A673 (cell line): ENCODE results near the gene UBE3B.

Source experiments
- EZH2 ChIP-seq: fragments of 200-600 bp; sonication (generic); IDR thresholded peaks from 2 replicates; pipeline ENCODE4 v1.6.1; 2017; ENCODE audit warnings: borderline replicate concordance, low read depth, mild to moderate bottlenecking, mixed read lengths, antibody characterized with exemption, low read length; ENCODE audit not compliant: poor library complexity, severe bottlenecking
- TF ChIP-seq, protein P1 (sequence below): fragments of 300-800, 200-600 bp; sonication (generic); conservative IDR thresholded peaks from 2 replicates; pipeline ENCODE4 v1.5.1; 2017; ENCODE audit warnings: low read depth, mild to moderate bottlenecking, antibody characterized with exemption, low read length, moderate library complexity, mixed read lengths

DNA sequence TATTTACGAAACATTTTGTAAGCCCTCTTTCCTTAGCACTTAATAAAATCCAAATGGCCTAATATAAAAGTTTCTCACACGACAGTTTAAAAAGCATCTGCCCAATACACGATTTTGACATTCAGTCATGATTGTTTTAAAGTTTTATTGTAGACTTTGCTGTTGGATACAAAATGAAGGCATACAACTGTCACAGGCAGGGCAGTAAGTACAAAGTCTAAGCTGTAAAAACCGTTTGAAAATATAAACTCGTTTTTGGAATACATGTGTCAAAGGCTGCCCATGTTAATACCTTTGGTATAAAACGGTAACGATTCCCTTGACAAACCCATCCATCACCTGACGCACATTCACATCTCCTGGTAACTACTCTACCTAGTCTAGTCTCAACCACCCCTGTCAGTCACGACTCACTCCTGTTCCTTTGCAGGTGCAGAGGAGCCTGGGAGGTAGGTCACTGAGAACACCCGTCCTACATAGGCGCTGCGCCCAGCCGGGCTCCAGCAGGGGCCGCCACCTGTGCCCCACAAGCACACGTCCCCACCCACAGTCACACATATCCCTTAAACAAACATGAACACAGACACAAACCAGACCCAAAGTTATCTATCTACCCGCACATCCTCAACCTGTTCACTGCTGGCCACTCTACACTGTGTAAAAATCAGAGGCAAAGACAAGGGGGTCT is 27.4 kb upstream of the UBE3B start:
- TF ChIP-seq, protein P1, sequence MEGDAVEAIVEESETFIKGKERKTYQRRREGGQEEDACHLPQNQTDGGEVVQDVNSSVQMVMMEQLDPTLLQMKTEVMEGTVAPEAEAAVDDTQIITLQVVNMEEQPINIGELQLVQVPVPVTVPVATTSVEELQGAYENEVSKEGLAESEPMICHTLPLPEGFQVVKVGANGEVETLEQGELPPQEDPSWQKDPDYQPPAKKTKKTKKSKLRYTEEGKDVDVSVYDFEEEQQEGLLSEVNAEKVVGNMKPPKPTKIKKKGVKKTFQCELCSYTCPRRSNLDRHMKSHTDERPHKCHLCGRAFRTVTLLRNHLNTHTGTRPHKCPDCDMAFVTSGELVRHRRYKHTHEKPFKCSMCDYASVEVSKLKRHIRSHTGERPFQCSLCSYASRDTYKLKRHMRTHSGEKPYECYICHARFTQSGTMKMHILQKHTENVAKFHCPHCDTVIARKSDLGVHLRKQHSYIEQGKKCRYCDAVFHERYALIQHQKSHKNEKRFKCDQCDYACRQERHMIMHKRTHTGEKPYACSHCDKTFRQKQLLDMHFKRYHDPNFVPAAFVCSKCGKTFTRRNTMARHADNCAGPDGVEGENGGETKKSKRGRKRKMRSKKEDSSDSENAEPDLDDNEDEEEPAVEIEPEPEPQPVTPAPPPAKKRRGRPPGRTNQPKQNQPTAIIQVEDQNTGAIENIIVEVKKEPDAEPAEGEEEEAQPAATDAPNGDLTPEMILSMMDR: 0 out of 2 replicates have a peak, but pooled peaks have one; percentile 28
- no peak for TF ChIP-seq EZH2
